GM21786 (cell line): ENCODE results near the gene EXOC2.

Source experiments
- ATAC-seq: cut with Tn5 transposase; IDR thresholded peaks from one replicate; pipeline ENCODE4 v1.9.1; 2021; ENCODE audit not compliant: unreplicated experiment

The EXOC2 gene

DNA sequence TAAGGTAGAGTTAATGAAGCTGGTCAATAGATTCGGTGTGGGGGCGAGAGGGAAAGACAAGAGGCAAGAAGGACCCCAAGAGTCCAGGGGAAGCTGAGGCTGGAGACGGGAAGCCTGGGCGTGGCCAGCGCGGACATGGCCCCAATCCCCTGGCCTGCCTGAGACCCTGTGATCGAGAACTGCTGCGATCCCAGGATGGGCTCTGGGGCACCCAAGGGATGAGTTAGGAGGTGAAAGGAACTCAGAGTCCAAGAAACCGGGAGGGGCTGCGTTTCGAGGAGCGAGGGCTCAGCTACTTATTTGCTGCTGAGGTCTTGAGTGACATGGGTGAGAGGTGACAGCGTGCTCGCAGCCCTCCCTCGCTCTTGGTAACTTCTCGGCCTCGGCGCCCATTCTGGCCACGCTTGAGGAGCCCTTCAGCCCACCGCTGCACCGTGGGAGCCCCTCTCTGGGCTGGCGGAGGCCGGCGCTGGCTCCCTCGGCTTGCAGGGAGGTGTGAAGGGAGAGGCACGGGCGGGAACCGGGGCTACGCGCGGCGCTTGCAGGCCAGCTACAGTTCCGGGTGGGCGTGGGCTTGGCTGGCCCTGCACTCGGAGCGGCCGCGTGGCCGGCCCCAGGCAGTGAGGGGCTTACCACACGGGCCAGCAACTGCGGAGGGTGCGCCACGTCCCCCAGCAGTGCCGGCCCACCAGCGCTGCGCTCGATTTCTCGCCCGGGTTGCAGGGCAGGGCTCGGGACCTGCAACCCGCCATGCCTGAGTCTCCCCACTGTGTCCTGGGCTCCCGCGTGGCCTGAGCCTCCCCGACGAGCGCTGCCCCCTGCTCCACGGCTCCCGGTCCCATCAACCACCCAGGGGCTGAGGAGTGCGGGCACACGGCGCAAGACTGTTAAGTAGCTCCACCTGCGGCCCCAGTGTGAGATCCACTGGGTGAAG is 243.2 kb downstream of the EXOC2 start:
- ATAC-seq, result no peak

DNA sequence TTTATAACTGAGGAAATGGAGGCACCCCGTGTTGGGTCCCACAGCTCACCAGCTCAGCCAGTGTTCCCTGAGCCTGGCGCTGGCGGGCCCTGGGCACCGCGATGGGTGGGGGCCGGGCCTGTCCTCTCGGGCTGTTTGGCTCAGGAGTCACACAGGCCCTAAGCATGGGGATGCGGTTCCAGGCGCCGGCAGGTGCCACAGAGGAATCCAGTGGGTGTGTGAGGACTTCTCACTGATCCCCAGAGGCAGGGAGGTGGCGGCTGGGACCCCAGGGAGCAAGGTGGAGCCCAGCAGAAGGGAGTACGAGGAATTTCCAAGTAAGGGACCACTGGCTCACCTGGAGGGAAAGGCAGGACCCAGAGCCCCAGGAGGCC is 243.9 kb downstream of the EXOC2 start:
- ATAC-seq, result no peak

DNA sequence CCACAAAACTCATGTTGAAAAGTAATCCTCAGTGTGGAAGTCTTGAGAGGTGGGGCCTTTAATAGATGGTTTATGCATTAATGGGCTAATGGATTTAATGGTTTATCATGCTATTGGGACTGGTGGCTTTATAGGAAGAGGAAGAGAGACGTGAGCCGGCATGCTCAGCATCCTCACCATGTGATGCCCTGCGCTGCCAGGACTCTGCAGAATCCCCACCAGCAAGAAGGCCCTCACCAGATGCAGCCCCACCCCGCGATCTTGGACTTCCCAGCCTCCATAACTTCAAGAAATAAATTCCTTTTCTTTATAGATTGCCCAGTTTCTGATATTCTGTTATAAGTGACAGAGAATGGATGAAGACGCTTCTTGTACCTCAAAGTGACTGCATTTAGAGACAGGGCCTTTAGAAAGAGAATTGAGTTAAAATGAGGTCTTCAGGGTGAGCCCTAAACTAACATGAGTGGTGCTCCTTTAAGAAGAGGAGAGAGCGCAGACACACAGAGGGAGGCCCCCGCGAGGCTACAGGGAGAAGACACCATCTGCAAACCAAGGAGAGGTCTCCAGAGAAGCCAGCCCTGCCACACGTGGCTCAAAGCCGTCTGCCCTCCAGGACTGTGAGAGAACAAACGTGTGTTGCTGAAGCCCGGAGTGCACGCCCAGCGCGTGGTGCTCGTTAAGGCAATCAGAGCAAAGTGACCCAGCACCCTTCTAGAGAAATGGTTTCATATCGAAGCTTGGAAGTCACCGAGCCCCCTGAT is 244.5 kb downstream of the EXOC2 start:
- ATAC-seq, result no peak

DNA sequence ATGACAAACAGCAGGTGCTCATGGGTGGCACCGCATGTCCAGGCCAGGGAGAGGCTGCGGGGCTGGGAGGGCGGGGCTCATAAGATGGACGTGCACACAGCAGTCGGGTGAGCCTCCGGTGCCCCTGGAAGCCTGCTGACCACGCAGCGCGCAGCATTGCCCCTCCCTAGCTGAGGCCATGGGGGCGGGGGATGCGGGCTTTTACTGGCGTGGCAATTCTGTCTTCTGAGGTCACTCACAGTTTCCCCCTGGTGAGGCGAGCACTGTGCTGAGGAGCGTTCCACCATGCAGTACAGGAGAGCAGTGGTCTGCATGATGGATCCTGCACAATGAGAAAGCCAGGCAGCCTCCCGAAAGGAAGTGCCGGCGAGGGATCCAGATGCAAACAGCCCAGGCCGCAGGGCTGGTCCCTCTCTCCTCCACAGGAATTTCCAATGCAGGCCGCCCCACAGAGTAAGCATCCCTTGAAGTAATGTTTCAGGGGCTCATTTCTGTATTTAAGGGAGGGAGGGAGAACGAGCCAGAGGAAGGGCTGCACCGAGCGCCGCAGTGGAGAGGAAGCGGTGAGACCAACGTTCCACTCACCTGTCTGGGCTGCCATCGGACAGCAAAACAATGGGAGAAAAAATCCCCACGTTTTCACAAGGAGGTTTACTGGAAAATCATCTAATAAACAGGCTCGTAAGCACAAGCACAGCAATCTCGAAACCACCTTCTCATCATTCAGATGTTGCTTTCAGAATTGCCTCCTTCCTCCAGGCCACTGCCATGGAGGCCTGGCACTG is 245.4 kb downstream of the EXOC2 start:
- no peak for ATAC-seq

DNA sequence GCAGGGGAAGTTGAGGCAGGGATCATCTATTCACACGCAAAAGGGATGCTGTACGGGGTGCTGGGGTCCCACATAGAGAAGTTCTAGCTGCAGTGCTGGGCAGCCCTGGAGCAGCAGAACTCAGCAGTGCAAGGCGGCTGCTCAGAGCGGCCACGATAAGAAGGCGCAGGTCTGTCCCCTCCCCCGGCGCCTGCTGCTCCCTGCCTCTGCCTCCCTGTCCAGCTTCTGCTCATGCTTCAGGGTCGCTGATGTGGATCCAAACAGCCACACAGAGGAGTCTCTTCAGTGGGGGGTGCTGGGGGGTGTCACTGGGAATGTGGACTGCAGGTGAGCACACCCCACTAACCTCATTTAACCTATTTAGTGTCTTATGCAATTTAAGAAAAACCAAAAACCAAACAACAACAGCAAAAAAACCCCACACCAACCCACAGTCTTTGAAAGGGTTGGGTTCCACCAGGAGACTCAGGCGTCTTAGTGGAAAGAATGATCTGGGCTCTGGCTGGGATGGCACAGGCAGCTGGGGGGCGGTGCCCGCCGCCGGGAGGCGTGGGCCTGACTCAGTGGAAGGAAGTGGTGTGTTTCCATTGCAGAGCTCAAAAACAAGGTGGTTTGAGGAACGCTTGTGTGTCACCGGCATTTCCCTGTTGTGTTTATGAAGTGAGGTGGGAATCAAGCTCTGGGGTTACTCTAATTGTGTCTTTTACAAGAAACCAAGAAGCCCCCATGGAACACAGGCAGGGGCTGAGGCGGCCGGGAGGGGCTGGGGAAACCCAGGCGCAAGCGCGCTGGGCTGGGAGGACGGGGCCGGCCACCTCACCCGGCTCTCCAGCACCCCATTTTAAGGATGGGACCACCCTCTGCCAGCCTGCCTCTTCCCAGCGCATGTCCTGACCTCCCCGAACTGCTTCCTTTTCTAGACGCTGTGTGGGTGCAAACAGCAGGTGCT is 246.2 kb downstream of the EXOC2 start:
- no peak for ATAC-seq

DNA sequence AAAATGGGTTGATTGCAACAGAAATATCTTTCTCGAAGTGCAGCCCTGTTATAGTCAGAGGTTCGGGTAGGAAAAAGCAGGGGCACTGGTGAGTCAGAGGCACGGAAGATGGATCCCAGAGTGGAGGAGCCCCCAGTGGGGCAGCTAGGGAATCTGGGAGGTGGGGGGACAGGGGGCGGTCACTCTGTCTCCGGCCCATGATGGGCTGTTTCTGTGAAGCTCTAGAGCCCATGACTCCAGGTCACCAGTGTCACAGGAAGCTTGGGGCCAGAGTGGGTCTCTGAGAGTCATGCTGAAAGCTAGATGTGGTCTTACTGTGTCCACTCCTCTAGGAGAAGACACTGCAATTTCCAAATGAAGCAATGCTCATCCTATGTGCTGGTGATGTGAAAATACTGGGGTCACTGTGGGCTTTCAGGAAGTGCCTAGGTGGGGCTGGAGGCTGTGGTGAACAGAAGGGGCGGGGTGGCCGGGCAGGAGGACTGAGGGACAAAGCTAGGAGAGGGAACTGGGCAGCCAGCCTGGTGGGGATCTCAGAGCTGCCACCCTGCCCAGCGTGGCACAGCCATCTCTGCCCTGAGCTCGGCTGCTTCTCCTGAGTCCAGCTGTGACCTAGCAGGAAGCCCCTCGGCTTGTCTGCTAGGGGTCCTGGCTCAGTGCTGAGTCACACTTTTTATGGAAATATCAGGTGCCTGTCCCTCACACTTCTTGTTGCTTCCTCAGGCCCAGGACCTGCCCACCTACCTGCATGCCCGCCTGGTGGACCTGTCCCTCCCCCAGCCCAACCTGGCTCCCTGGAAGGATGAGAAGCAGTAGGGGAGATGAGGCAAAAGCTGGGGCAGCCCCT is 247.1 kb downstream of the EXOC2 start:
- no peak for ATAC-seq

DNA sequence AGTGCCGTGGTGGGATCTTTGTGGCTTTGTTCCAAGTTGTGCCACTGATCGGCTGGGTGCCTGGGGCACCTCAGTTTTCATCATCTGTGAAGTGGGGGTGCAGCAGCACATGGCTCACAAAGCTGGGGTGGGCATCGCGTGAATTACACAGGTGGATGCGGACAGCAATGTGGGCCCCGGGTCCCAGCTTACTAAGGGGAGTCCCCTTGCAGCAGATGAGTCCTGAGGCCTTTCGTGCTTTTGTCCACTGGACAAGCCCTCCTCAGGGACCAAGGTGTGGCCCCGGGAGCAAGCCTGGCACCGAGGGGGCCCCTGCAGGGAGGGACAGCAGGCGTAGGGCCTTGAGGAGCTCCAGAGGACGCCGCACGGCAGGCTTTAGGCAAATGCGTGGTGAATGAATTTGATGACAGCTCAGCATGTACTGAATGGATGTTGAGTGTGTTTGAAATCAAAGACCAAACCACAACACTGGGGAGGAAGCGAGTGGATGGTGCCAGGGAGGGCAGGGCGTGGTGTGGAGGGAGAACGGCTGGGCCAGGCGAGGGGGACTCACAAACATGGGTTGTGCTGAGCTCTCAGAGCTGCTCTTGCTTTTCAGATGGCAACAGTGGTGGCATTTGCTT is 248.2 kb downstream of the EXOC2 start:
- no peak for ATAC-seq

DNA sequence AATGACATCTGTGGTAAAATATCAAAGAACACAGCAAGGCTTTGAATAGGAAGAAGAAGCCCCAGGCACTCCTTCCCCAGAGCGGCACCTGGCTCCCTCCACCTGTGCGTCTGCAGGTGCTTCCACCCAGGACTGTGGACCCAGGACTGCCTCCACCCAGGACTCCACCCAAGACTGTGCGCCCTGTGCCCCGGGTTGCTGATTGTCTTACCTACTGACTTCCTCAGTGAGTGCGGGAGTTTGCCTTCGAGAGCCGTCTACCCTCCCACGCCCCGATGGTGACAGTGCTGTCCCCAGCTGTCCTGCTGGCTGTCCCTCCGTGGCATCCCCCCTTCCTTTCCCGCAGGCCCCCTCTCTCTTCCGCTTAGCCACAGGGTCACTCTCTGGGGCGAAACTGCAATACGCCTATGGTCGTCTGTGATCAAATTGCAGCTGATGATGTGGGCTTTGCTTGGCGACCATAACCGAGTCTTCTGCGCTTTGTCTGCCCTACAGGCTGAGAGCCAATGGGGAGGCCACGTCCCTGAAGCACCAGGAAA is 249.2 kb downstream of the EXOC2 start:
- no peak for ATAC-seq

DNA sequence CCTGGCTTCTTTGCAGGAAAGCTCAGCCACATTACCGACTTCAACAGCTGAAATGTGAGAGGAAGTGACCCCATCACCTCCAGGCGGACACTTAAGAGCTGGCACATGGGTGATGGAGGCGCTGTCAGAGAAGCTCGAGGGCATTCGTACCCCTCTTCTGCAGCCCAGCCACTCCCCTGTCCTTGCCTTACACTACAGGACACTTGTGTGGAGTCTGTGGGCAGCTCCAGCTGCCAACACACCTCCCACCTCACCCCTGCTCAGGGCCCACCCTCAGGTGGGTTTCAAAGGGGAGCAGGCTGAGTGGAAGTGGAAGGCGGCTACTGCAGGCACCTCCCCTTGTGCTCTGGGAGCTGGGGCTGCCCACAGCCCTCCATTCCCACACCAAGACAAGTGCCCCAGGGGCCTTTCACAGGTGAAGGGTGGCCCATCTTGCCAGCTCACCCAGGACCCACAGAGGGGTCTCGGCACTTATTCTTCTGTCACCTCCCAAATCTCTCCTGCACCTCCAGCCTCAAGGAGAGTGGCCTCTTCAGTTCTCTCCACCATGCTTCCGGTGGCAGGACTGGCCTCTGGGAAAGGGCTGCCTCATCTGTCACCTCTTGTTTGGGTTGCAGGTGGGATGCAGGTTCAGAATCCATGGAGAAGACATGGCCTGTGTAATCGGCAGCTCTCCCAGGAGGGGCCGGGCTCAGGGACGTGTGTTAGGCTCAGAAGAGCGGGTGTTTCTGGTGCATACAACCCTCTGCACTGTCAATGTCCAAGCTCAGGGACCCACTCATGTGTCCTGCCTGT is 251.6 kb downstream of the EXOC2 start:
- ATAC-seq, result no peak

DNA sequence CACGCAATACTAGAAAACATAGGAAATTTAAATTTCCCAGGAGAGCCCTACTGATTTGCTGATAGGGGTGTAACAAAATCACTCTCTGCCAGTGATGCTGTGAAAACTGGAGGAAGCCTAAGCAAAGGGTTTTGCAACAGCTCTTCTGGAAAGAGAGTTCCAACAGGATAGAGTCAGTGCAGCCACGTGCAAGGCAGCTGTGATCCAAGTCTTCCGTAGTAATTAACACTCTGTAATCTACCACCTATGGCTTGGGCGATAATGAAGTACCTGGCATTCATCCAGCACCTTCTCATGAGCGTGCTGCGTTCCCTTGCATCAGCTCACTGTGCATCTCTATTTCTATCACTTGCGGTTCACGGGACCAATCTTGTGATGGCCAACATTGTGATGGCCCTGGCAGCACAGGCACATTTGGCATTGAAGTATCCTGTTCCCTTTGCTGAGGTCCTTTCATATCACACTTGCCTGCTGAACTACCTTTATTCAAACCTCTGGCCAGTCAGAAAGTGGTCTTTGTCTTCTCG is 253.2 kb downstream of the EXOC2 start:
- no peak for ATAC-seq

DNA sequence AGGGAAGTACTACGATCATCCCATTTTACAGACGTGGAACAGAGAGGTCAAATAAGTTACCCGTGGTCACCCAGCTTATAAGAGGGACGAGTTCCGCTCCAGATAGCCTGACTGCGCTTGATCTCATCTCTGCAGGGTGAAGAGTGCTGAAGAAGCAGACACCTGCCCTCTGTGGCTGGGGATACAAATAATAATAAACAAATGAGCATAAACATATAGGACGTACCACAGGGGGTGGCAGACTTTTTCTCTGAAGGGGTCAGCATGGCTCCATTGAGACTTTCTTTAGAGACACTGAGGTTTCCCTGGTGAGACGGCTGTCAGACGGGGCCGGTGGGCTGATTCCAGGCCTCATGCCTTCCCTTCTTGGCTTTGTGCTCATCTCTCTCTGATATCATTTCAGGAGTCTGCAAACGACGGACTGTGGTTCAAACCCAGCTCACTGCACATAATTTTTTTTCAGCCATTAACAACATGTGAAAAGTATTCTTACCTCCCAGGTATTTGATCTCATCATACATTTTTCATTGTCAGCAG is 254.2 kb downstream of the EXOC2 start:
- ATAC-seq, result no peak

DNA sequence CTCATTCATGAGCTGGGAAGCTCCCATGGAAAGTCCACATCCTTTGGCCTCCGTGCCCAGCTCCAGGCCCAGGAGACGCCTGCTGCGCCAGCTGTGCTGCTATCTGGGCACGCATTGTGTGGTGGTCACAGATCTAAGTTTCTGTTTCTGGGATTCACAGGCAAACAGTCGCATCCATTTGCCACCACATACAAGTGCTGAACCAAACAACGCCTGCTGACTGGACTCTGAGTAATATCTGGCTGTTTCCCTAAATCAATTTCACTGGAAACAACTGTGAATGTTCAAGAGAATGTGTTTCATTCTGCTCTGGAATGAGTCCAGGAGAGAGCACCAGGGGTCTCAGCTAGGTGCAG is 255.9 kb downstream of the EXOC2 start:
- ATAC-seq, result no peak

DNA sequence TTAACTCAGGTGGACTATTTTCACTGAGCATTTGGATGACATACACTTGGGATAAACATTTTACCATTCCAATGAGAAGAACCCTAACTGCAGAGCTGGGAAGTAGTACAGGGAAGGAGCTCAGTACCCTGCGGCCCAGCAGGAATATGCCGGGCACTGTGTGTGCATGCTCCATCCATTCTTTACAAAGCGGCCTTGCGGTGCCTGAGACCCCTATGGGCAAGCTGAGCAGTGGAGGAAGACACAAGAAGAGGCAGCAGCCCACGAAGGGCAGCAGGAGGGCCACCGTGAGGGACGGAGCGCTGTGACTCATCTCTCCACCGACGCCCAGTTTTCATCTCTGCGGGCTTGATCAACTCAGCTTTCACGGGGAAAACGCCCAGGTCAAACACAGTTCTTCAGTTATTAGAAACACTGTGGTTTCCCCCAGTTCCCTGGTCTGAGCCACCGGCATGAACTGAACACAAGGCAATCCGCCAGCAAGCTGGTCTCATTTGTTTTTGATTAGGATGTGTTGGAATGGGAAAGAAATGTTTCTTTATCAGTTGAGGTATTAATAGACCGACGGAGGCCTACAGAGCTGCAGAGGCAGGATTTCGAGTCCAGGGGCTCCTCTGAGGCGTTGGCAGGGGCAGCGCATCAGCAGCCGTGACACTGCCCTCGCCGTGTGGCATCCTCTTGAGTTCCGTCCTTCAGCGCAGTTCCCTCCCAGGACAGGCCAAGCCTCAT is 256.5 kb downstream of the EXOC2 start:
- no peak for ATAC-seq

DNA sequence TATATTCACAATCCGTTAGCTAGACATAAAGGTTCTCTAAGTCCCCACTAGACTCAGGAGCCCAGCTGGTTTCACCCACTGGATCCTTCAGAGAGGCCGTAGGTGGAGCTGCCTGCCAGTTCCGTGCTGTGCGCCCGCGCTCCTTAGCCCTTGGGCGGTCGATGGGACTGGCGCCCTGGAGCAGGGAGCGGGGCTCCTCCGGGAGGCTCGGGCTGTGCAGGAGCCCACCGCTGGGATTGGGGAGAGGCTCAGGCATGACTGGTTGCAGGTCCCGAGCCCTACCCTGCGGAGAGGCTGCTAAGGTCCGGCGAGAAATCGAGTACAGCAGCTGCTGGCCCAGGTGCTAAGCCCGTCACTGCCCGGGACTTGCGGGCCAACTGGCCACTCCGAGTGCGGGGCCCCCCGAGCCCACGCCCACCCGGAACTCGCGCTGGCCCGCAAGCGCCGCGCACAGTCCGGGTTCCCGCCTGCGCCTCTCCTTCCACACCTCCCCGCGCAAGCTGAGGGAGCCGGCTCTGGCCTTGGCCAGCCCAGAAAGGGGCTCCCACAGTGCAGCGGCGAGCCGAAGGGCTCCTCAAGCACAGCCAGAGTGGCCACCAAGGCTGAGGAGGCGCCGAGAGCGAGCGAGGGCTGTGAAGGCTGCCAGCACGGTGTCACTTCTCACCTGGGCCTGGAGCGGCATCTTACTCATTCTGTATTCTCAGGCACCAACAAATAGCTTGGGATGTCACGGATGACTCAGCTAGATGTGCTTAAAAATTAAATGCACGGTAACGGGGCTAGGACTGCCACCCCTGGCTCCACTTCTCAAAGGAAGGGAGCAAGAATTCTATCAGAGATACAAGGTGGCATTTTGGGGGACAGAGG is 257.3 kb downstream of the EXOC2 start:
- ATAC-seq, result no peak
